ENCODE data around the gene TMEM109.

The TMEM109 gene

DNA sequence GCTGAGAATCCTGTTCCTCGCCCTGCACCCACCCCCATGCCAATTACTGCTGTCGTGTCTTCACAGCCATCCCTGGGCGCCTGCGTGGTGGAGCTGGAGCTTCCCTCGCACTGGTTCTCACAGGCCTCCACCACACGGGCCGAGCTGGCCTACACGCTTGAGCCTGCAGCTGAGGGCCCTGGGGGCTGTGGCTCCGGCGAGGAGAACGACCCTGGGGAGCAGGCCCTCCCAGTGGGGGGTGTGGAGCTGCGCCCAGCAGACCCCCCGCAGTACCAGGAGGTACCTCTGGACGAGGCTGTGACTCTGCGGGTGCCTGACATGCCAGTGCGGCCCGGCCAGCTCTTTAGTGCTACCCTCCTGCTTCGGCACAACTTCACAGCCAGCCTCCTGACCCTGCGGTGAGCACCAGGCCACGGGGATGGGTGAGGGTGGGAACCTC is 14.6 kb downstream of the TMEM109 start:
- Histone ChIP-seq H3K27ac (ENCODE audit: low read depth, low read length, severe bottlenecking) (no peak overlapping the region), H3K36me3 (ENCODE audit: control insufficient read depth, insufficient read depth, low read length) (peaks cover 71% of the 10 kb centered on the region), H3K9me3 (ENCODE audit: control insufficient read depth, low read length) (no peaks in the 10 kb centered on the region), H3K4me1 (ENCODE audit: control insufficient read depth, insufficient read depth, low read length, poor library complexity, severe bottlenecking) (peaks cover 10% of the 10 kb centered on the region), H3K4me3 (ENCODE audit: extremely low read depth, insufficient read depth, low read length, poor library complexity, severe bottlenecking) (no peak overlapping the region)
- WGBS, 2 experiments (ENCODE audit: insufficient coverage in 2 of 2): 92 to 96% methylated on average over 13 to 14 of the region's 20 CpGs

DNA sequence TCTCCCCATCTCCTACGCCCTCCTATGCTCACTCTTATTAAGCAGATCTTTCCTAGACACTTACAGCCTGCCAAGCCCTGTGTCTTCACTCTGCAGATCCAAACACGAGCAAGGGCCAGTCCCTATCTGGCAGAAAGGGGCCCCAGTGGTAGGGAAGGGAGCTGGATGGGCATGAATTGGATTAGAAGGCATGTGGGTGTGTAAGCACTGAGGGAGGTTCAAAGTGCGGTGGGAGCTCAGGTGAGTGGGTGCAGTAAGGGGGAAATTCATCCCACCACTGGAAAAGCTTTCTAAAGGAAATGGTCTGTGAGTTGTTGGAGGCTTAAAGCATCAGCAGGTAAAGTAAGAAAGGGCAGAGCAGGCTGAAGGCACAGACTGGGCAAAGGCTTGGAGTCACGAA is 15.8 kb downstream of the TMEM109 start:
- Histone ChIP-seq H3K27ac (ENCODE audit: low read depth, low read length, severe bottlenecking) (no peak overlapping the region), H3K4me1 (ENCODE audit: control insufficient read depth, insufficient read depth, low read length, poor library complexity, severe bottlenecking) (peaks cover 6% of the 10 kb centered on the region), H3K4me3 (ENCODE audit: extremely low read depth, insufficient read depth, low read length, poor library complexity, severe bottlenecking) (no peak overlapping the region), H3K9me3 (ENCODE audit: control insufficient read depth, low read length) (no peaks in the 10 kb centered on the region), H3K36me3 (ENCODE audit: control insufficient read depth, insufficient read depth, low read length) (peaks cover 82% of the 10 kb centered on the region)
- WGBS, 2 experiments (ENCODE audit: insufficient coverage in 2 of 2): 92 to 100% methylated on average over 2 of the region's 4 CpGs

DNA sequence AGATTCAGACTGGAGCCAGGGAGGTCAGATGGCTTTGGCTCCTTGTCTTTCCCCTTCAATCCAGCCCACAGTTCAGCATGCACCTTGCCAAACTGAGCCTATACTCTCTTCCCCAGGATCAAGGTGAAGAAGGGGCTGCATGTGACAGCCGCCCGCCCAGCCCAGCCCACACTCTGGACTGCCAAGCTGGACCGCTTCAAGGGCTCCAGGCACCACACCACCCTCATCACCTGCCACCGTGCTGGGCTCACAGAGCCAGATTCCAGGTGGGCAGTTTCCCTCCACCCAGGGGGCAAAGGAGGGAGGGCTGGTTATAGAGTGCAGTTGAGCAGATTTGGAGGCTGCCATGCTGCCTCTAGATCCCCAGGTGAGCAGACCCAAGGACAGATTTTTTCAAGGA is 16.4 kb downstream of the TMEM109 start:
- Histone ChIP-seq H3K4me3 (ENCODE audit: extremely low read depth, insufficient read depth, low read length, poor library complexity, severe bottlenecking) (no peak overlapping the region), H3K27ac (ENCODE audit: low read depth, low read length, severe bottlenecking) (no peak overlapping the region), H3K36me3 (ENCODE audit: control insufficient read depth, insufficient read depth, low read length) (peaks cover 87% of the 10 kb centered on the region), H3K4me1 (ENCODE audit: control insufficient read depth, insufficient read depth, low read length, poor library complexity, severe bottlenecking) (peaks cover 4% of the 10 kb centered on the region), H3K9me3 (ENCODE audit: control insufficient read depth, low read length) (no peaks in the 10 kb centered on the region)
- 80 to 83% methylated on average over 1 to 3 of the region's 4 CpGs for WGBS, 2 experiments (ENCODE audit: insufficient coverage in 2 of 2)

DNA sequence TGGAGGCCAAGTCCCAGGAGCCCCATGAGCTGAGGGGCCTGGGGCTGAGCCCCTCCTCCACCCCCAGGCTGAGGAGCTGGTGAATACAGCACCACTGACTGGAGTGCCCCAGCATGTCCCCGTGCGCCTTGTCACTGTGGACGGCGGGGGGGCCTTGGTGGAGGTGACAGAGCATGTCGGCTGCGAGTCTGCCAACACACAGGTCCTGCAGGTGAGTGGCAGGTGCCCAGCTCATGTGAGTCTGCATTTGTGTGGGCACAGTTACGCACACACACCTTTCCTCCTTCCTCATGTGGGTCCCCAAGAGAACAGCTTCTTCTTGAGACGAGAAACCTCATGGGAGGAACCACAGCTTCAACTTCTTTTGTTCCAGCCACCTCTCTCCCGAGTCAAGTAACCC is 18.0 kb downstream of the TMEM109 start:
- WGBS, 2 experiments (ENCODE audit: insufficient coverage in 2 of 2): 94 to 96% methylated on average over 9 of the region's 9 CpGs
- Histone ChIP-seq H3K4me1 (ENCODE audit: control insufficient read depth, insufficient read depth, low read length, poor library complexity, severe bottlenecking) (no peaks in the 10 kb centered on the region), H3K9me3 (ENCODE audit: control insufficient read depth, low read length) (no peaks in the 10 kb centered on the region), H3K4me3 (ENCODE audit: extremely low read depth, insufficient read depth, low read length, poor library complexity, severe bottlenecking) (no peak overlapping the region), H3K27ac (ENCODE audit: low read depth, low read length, severe bottlenecking) (no peak overlapping the region), H3K36me3 (ENCODE audit: control insufficient read depth, insufficient read depth, low read length) (peaks cover 86% of the 10 kb centered on the region)

DNA sequence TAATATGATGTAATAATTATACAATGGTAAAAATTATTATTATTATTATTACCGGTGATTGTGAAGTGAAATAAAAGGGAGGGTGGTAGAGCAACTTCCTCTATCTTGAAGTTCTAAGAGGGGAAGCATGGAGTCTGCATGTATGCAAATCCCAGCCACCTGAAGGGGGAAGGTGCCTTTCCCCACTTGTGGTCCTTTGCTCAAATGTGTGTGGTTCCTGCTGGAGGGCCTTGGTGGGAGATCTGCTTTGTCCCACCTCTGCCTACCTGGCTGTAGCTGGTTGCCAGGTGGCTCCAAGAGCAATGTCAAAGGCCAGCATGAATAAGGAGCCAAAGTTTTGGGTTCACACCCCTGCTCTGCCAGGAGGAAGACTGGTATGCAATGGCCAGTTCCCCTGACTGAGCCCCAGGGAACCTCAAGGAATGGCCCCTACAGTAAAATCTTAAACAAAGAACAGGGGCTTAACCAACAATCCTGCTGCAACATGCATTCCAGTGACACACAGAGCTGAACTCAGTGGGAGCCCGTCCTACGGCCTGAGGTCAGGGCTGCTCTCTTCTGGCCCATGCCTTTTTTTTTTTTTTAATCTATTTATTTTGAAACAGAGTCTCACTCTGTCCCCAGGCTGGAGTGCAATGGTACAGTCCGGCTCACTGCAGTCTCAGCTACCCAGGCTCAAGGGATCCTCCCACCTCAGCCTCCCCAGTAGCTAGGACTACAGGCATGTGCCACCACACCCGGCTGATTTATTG is 18.8 kb downstream of the TMEM109 start:
- Histone ChIP-seq H3K27ac (ENCODE audit: low read depth, low read length, severe bottlenecking) (no peak overlapping the region), H3K4me3 (ENCODE audit: extremely low read depth, insufficient read depth, low read length, poor library complexity, severe bottlenecking) (no peak overlapping the region), H3K4me1 (ENCODE audit: control insufficient read depth, insufficient read depth, low read length, poor library complexity, severe bottlenecking) (no peaks in the 10 kb centered on the region), H3K36me3 (ENCODE audit: control insufficient read depth, insufficient read depth, low read length) (peaks cover 79% of the 10 kb centered on the region), H3K9me3 (ENCODE audit: control insufficient read depth, low read length) (no peaks in the 10 kb centered on the region)
- 82 to 88% methylated on average over 2 to 3 of the region's 5 CpGs for WGBS, 2 experiments (ENCODE audit: insufficient coverage in 2 of 2)

DNA sequence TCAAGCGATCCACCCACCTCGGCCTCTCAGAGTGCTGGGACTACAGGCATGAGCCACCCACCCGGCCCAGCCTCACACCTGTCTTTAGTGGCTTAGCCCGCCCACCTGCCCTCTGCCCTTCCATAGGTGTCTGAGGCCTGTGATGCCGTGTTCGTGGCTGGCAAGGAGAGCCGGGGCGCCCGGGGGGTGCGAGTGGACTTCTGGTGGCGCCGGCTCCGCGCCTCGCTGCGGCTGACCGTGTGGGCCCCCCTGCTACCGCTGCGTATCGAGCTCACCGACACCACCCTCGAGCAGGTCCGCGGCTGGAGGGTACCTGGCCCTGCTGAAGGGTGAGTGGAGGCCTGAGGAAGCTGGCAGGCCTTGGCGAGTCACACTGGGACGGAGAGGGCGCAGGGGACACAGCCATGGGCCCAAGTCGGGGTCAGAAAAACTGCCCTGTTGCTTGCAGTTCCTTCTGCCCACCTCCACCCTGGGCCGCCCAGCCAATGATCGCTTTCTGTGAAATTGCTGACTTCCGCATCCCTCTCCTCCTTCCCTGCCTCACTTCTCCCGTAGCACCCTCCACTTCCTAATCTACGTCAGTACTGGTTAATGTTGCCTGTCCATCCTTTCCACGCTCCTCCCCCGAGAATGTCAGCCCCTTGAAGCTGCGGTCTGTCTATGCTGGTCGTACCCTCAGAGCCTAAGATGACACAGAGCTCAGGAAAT is 19.6 kb downstream of the TMEM109 start:
- Histone ChIP-seq H3K4me1 (ENCODE audit: control insufficient read depth, insufficient read depth, low read length, poor library complexity, severe bottlenecking) (no peaks in the 10 kb centered on the region), H3K27ac (ENCODE audit: low read depth, low read length, severe bottlenecking) (no peak overlapping the region), H3K9me3 (ENCODE audit: control insufficient read depth, low read length) (no peaks in the 10 kb centered on the region), H3K36me3 (ENCODE audit: control insufficient read depth, insufficient read depth, low read length) (peaks cover 71% of the 10 kb centered on the region), H3K4me3 (ENCODE audit: extremely low read depth, insufficient read depth, low read length, poor library complexity, severe bottlenecking) (no peak overlapping the region)
- 91 to 93% methylated on average over 26 to 36 of the region's 37 CpGs for WGBS, 2 experiments (ENCODE audit: insufficient coverage in 2 of 2)

DNA sequence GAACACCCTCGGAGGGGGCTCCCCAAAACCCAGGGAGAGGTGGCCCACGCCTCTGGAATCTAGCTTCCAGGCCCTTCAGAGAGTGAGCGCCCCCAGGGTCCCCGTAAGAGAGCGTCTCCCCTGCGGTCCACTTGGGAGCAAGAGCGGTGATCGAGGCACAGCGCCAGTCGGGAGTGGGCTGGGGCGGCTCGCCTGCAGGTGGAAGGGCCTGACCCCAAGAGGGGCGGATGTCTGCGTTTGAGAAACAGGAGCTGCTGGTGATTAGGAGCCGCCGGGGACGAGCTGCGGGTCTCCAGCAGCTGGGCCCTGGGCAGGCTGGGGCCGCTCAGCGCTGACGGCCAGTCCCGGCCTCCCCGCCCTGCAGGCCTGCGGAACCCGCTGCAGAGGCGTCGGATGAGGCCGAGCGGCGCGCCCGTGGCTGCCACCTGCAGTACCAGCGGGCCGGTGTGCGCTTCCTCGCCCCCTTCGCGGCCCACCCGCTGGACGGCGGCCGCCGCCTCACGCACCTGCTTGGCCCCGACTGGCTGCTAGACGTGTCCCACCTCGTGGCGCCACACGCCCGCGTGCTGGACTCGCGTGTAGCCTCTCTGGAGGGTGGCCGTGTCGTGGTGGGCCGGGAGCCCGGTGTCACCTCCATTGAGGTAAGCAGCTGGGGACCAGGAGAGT is 20.3 kb downstream of the TMEM109 start:
- peaks cover 64% of the 10 kb centered on the region for H3K36me3 ChIP-seq (ENCODE audit: control insufficient read depth, insufficient read depth, low read length)
- H3K4me1 ChIP-seq (ENCODE audit: control insufficient read depth, insufficient read depth, low read length, poor library complexity, severe bottlenecking): no peaks in the 10 kb centered on the region
- 95 to 96% methylated on average over 32 to 57 of the region's 57 CpGs for WGBS, 2 experiments (ENCODE audit: insufficient coverage in 2 of 2)
- no peak overlapping the region for H3K27ac ChIP-seq (ENCODE audit: low read depth, low read length, severe bottlenecking)
- no peak overlapping the region for H3K4me3 ChIP-seq (ENCODE audit: extremely low read depth, insufficient read depth, low read length, poor library complexity, severe bottlenecking)
- no peaks in the 10 kb centered on the region for H3K9me3 ChIP-seq (ENCODE audit: control insufficient read depth, low read length)

DNA sequence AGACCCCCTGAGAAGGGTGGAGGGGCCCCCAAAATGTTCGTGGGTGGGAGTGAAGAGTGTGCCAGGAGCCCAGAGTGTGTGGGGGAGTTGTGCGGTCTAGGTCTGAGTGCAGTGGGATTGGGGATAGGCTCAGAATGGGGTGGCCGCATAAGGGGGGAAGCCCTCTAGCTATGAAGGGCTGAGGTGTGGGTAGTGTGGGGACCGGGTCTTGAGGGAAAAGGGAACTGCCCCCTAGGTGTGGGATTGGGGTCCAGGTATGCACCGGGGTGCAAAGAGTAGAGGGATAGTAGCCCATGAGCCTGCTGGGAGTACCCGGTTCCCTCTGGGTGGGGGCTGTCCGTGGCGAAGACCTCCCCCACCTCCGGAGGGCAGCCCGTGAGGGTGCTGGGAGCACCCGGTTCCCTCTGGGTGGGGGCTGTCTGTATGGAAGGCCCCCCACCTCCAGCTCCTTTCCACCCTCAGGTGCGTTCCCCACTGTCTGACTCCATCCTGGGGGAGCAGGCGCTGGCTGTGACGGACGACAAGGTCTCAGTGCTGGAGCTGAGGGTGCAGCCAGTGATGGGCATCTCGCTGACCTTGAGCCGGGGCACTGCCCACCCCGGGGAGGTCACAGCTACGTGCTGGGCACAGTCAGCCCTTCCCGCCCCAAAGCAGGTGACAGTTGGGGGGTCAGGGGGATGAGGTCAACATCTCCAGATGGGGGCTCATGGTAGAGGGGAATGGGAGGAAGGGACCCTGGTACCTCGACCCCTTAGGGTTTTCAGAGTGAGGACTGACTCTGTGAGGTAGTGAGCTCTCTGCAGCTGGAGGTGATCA is 21.0 kb downstream of the TMEM109 start:
- Histone ChIP-seq H3K4me3 (ENCODE audit: extremely low read depth, insufficient read depth, low read length, poor library complexity, severe bottlenecking) (no peak overlapping the region), H3K4me1 (ENCODE audit: control insufficient read depth, insufficient read depth, low read length, poor library complexity, severe bottlenecking) (no peaks in the 10 kb centered on the region), H3K27ac (ENCODE audit: low read depth, low read length, severe bottlenecking) (no peak overlapping the region), H3K9me3 (ENCODE audit: control insufficient read depth, low read length) (no peaks in the 10 kb centered on the region), H3K36me3 (ENCODE audit: control insufficient read depth, insufficient read depth, low read length) (peaks cover 57% of the 10 kb centered on the region)
- WGBS, 2 experiments (ENCODE audit: insufficient coverage in 2 of 2): 88 to 93% methylated on average over 13 to 17 of the region's 21 CpGs

DNA sequence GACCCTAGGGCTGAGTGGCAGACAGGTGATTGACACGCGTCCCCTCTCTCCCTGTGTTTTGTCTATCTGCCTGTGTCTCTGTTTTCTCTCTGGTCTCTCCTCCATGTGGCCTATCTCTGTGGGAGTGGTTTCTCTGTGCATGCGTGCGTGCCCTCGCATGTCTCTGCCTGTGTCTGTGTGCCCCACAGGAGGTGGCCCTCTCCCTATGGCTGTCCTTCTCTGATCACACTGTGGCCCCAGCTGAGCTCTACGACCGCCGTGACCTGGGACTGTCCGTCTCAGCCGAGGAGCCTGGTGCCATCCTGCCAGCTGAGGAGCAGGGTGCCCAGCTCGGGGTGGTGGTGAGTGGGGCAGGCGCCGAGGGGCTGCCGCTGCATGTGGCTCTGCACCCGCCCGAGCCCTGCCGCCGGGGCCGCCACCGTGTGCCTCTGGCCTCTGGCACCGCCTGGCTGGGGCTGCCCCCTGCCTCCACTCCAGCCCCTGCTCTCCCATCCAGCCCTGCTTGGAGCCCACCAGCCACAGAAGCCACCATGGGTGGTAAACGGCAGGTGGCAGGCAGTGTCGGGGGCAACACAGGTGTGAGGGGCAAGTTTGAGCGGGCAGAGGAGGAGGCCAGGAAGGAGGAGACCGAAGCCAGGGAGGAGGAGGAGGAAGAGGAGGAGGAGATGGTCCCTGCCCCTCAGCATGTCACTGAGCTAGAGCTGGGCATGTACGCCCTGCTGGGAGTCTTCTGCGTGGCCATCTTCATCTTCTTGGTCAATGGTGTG is 21.9 kb downstream of the TMEM109 start:
- Histone ChIP-seq H3K36me3 (ENCODE audit: control insufficient read depth, insufficient read depth, low read length) (peaks cover 48% of the 10 kb centered on the region), H3K4me1 (ENCODE audit: control insufficient read depth, insufficient read depth, low read length, poor library complexity, severe bottlenecking) (no peaks in the 10 kb centered on the region), H3K4me3 (ENCODE audit: extremely low read depth, insufficient read depth, low read length, poor library complexity, severe bottlenecking) (no peak overlapping the region), H3K27ac (ENCODE audit: low read depth, low read length, severe bottlenecking) (no peak overlapping the region), H3K9me3 (ENCODE audit: control insufficient read depth, low read length) (no peaks in the 10 kb centered on the region)
- WGBS, 2 experiments (ENCODE audit: insufficient coverage in 2 of 2): 96 to 98% methylated on average over 12 to 15 of the region's 27 CpGs

Measured in mesodermal cell (in vitro differentiated cells).